ENCODE measurements around the gene SLC35E3.
A peak's percentile ranks its signal among the peaks of the same experiment; 100 is the strongest.

SLC35E3 gene

GRCh38 chr12:68771223-68771925, 25.4 kb downstream of the SLC35E3 start:
- no peak for FAIRE-seq

GRCh38 chr12:68772714-68773113, 26.7 kb downstream of the SLC35E3 start:
- no peak for FAIRE-seq

- no peak for FAIRE-seq
Measured at GRCh38 chr12:68773582-68773981, 27.6 kb downstream of the SLC35E3 start.

GRCh38 chr12:68775121-68775630, 29.2 kb downstream of the SLC35E3 start:
- no peak for FAIRE-seq

GRCh38 chr12:68776976-68777610, 31.1 kb downstream of the SLC35E3 start:
- no peak for FAIRE-seq

DNA sequence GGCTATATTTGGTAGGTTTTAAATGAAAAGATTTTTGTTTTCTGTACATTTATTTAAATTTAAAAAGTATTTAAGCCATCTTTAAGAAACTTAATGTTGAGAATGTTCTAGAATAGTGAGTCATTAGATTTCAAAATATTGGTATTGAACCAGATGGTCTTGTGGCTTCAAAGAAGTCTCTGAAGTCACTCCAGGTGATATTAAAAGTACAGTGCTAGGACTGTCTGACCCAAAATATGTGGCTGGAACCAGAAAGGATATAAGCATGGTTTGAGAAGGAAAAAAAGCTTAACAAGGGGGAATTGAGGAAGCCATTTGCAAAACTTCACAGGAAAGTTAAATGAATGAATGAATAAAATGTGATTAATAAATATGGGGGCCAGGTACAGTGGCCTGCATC, 33.3 kb downstream of the SLC35E3 start:
- no peak for FAIRE-seq

DNA sequence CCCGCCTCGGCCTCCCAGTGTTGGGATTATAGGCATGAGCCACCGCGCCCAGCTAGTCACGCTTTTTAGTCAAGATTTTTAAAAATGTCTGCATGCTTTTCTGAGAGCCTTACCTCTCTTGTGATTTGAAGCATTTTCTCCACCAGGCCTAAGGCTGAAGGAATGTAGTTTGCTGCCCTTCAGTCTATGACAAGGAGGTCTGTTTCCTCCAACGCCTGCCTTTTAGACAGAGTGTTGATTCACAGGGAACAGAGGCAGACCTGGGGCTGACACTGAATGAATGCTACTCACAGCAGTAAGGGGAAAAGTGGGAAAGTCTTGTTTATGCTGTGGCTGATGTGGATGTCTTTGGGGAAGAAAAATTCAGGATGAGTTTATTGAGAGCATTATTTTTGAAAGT, 34.8 kb downstream of the SLC35E3 start:
- no peak for FAIRE-seq

DNA sequence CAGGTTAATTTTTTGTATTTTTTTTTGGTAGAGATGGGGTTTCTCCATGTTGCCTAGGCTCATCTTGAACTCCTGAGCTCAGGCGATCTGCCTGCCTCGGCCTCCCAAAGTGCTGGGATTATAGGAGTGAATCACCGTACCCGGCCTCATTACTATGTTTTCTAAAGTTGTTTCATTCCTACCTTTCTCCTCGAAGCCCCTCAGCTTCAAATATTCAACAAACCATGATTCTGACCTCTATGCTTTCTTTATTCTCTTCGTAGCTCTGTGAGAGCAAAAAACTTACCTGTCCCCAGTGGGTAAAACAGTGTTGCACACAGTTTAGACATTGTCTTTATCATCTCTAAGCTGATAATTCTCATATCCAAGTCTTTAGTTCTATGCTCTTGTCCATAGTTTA, 35.8 kb downstream of the SLC35E3 start:
- no peak for FAIRE-seq

DNA sequence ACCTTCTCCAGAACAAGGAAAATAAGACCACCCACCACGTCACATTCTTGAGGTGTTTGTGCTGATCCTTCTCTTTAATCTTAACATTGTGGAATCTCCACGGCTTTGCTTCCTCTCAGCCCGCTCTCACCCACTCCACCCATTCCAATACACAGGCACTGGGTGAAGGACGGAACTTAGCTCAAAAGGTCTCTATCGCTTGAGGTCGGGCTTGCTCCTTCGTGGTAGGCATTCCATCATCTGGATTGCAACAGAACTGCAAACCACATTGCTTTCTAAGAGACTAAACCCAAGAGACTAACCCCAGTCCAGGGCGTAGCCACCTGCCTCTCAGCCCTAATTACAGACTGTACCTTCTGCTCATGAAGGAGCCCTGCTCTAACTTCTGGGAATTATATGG, 38.0 kb downstream of the SLC35E3 start:
- FAIRE-seq: no peak

- FAIRE-seq: no peak
Measured at GRCh38 chr12:68785358-68785757, 39.4 kb downstream of the SLC35E3 start.

- FAIRE-seq: no peak
Measured at GRCh38 chr12:68785823-68786222, 39.8 kb downstream of the SLC35E3 start.

GRCh38 chr12:68786929-68787328, 41.0 kb downstream of the SLC35E3 start:
- FAIRE-seq: peak; percentile 11

DNA sequence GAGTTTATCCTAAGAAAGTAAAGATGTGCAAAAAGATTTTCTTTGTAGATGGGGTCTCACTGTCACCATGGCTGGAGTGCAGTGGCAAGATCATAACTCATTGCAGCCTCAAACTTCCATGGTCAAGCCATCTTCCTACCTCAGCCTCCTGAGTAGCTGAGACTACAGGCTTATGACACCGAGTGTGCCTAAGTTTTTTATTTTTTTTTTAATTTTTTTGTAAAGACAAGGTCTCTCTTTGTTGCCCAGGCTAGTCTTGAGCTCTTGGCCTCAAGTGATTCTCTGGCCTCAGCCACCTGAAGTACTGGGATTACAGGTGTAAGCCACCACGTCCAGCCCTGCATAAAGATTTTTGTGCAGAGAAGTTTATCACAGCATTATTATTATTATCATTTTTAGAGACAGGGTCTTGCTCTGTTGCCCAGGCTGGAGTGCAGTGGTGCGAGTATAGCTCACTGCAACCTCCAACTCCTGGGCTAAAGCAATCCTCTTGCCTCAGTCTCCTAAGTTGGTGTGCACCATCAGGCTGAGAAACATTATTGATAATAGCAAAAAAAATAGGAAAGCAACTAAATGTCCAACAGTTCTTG, 42.7 kb downstream of the SLC35E3 start:
- no peak for FAIRE-seq

- no peak for FAIRE-seq
Measured at GRCh38 chr12:68789144-68789878, 43.3 kb downstream of the SLC35E3 start.

DNA sequence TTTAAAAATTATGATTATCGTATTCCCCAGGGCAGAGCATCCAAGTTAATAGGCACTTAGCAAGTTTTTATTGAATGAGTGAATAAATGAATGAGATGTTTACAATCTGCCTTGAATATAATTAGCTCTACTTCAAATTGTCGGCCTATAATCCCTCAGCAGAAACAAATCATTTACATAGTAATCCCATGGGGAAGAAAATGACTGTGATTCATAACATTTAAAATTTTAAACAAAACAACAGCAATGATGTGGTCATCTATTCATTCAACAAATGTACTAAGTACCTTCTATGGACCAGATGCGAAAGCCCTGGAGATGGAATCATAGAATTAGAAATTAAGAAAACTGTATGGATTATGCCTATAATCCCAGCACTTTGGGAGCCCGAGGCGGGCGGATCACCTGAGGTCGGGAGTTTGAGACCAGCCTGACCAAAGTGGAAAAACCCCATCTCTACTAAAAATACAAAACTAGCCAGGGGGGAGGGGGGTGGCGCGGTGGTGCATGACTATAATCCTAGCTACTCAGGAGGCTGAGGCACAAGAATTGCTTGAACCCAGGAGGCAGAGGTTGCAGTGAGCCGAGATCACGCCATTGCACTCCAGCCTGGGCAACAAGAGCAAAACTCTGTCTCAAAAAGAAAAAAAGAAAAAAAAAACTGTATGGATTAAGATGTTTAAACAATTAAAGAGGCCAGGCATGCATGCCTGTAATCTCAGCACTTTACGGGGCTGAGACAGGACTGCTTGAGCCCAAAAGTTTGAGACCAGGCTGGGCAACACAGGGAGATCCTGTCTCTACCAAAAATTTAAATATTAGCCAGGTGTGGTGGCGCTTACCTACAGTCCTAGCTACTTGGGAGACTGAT, 44.3 kb downstream of the SLC35E3 start:
- FAIRE-seq: no peak

DNA sequence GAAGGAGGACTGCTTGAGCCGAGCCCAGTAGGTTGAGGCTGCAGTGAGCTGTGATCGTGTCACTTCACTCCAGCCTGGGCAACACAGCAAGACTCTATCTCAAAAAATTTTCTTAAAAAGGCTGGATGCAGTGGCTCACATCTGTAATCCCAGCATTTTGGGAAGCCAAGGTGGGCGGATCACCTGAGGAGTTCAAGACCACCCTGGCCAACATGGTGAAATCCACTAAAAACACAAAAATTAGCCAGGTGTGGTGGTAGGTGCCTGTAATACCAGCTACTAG, 44.9 kb downstream of the SLC35E3 start:
- no peak for FAIRE-seq

DNA sequence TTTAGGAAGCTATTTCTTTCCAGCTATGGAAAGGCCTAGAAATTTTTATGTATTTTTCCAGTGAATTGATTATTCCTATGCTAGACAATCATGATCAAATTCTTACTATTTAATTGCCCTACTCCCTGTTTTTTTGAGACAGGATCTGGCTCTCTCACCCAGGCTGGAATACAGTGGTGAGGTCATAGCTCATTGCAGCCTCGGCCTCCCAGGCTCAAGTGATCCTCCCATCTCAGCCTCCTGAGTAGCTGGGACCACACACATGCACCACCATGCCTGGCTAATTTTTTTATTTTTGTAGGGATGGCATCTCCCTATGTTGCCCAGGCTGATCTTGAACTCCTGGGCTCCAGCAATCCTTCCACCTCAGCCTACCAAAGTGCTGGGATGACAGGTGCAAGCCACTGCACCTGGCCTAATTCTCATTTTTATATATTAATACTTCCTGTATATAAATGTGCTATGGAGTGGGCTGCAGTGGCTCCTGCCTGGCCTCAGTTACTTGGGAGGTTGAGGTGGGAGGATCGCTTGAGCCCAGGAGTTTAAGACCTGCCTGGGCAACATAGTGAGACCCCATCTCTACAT, 46.0 kb downstream of the SLC35E3 start:
- FAIRE-seq: no peak

- no peak for FAIRE-seq
Measured at GRCh38 chr12:68792952-68793351, 47.0 kb downstream of the SLC35E3 start.

DNA sequence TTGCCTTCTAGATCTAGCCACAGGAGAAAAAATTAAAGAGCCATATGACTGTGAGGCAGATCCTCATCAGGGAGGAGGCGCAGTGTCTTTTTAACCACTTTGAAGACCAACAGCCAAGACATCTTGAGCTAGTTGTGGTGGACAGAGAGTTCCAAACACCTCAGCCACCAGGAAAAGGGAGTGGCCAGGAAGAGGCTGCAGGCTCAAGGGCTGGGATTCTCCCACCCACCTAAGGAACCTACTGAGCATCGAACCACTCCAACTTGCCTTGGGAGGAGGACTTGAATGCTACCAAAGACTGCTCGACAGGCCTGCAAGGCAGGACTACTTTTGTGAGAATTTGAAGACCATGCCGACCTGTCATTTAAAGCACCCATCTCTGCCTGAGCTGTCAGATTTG, 47.5 kb downstream of the SLC35E3 start:
- no peak for FAIRE-seq

DNA sequence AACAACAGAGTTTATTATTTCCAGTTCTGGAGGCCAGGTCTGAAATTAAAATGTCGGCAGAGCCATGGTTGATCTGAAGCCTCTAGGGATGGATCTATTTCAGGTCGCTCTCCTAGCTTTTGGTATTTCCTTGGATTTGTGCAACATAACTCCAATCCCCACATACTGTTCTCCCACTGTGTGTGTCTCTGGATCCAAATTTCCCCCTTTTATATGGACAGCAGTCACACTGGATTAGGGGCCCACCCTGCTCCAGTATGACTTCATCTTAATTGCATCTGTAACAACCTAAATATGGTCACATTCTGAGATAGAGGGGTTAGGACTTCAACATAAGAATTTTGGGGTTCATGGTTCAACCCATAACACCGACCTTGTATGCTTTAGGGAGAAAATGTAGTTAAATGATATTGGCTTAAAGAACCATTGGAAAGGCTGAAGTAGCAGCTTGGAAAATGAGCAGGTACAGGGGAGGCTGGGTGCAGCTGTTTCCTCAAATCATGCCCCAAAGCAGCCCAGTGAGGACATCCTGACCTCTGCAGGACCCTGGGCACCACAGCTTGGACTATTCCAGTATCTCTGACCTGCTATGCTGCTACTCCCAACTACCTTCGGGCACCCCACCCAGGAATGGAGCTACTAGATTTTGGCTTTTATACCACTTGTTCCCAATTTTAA, 48.1 kb downstream of the SLC35E3 start:
- FAIRE-seq: no peak

DNA sequence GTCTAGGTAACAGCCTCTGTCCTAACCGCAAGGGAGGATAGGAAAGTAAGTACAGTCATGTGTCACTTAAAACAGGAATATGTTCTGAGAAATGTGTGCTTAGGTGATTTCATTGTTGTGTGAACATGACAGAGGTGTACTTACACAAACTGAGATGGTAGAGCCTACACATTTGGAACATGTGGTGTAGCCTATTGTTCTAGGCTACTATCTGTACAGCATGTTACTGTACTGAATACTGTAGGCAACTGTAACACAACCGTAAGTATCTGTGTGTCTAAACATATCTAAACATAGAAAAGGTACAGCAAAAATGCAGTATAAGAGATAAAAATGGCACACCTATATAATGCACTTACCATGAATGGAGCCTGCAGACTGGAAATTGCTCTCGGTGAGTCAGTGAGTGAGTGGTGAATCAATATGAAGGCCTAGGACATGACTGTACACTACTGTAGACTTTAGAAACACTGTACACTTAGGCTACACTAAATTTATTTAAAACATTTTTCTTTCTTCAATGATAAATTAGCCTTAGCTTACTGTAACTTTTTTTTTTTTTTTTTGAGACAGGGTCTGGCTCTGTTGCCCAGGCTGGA, 48.8 kb downstream of the SLC35E3 start:
- FAIRE-seq: no peak

Measured in A204.1 (cell line).